Central memory CD8-positive, alpha-beta T cell (primary cell): ENCODE measurements around the gene DHRS7C.

ENCODE experiments used
- ATAC-seq: fragments of 150-1000 bp; cut with Tn5 transposase; replicated peaks from 2 replicates; pipeline ENCODE4 v1.10.0; 2022; ENCODE audit warnings: mild to moderate bottlenecking, moderate FRiP score, moderate number of reproducible peaks; ENCODE audit not compliant: poor library complexity, severe bottlenecking; ENCODE audit errors: extremely low read depth
- DNase-seq, 2 donors: peaks; one replicate each; pipeline ENCODE4 v3.0.0; 2021; ENCODE audit warnings: low spot score in 2 of 2
- H3K27ac Mint-ChIP-seq: one replicate; pipeline ENCODE4 v1.8.0; 2022; ENCODE audit warnings: low read depth, mild to moderate bottlenecking, moderate library complexity, mixed read lengths
- H3K27me3 Mint-ChIP-seq: one replicate; pipeline ENCODE4 v1.8.0; 2022; ENCODE audit warnings: mixed read lengths
- H3K36me3 Mint-ChIP-seq: one replicate; pipeline ENCODE4 v1.8.0; 2022; ENCODE audit warnings: mild to moderate bottlenecking, moderate library complexity, mixed read lengths; ENCODE audit not compliant: insufficient read depth
- H3K4me1 Mint-ChIP-seq: one replicate; pipeline ENCODE4 v1.8.0; 2022; ENCODE audit warnings: mixed read lengths
- H3K4me3 Mint-ChIP-seq: one replicate; pipeline ENCODE4 v1.8.0; 2022; ENCODE audit warnings: mild to moderate bottlenecking, moderate library complexity, mixed read lengths
- H3K9me3 Mint-ChIP-seq: one replicate; pipeline ENCODE4 v1.8.0; 2022; ENCODE audit warnings: mixed read lengths

The DHRS7C gene

DNA sequence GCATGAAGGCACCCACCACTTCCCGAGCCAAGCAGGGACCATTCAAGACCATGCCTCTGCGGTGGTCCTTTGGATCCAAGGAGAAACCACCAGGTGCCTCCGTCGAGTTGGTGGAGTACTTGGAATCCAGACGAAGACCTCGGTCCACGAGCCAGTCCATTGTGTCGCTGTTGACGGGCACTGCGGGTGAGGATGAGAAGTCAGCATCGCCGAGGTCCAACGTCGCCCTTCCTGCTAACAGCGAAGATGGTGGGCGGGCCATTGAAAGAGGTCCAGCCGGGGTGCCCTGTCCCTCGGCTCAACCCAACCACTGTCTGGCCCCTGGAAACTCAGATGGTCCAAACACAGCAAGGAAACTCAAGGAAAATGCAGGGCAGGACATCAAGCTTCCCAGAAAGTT, 63.4 kb downstream of the DHRS7C start:
- Mint-ChIP-seq H3K27me3 (peaks cover 40% of the 10 kb centered on the region), H3K36me3 (no peaks in the 10 kb centered on the region)
- no peak for ATAC-seq

DNA sequence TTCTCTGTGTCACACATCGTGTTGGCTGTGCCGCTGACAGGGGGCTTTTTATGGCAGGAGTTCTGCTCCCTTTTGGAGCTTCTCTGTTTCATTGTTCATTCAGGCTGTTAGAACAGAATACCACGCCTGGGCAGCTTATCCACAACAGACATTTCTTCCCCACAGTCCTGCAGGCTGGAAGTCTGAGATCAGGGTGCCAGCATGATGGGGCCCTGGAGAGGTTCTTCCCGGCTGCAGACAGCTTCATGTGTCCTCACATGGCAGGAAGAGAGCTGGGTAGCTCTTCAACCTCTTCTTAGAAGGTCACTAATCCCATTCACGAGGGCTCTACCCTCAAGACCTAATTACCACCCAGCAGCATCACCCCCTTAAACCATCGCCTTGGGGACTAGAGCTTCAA, 65.1 kb downstream of the DHRS7C start:
- Mint-ChIP-seq H3K4me1 (no peaks in the 10 kb centered on the region), H3K36me3 (no peaks in the 10 kb centered on the region)
- no peak for ATAC-seq

More for the DNA sequence above, 63.4 kb downstream of the DHRS7C start:
- Mint-ChIP-seq H3K9me3 (no peaks in the 10 kb centered on the region), H3K4me3 (no peak overlapping the region), H3K27ac (no peak overlapping the region), H3K4me1 (no peaks in the 10 kb centered on the region)
- no peak for DNase-seq

GRCh38 chr17:9725575-9725974, 65.8 kb downstream of the DHRS7C start:
- Mint-ChIP-seq H3K4me1 (no peaks in the 10 kb centered on the region), H3K27me3 (peaks cover 53% of the 10 kb centered on the region), H3K36me3 (no peaks in the 10 kb centered on the region), H3K4me3 (no peak overlapping the region), H3K9me3 (no peaks in the 10 kb centered on the region), H3K27ac (peak overlapping the region; percentile 32)
- no peak for DNase-seq
- ATAC-seq = no peak

More for the DNA sequence above, 65.1 kb downstream of the DHRS7C start:
- peaks cover 53% of the 10 kb centered on the region for H3K27me3 Mint-ChIP-seq
- no peak for DNase-seq
- no peaks in the 10 kb centered on the region for H3K9me3 Mint-ChIP-seq
- no peak overlapping the region for H3K4me3 Mint-ChIP-seq
- H3K27ac Mint-ChIP-seq = peak overlapping the region; percentile 32
